C4-2B (cell line): Measurements from ENCODE around the gene THAP8.

Experiments
- H3K27ac ChIP-seq: fragments of 450-650 bp; 2 replicates; pipeline ENCODE4 v1.5.1; 2017
- ZFX ChIP-seq: fragments of 450-650 bp; IDR thresholded peaks from 2 replicates; pipeline ENCODE4 v1.6.1; 2017
- TF ChIP-seq, protein P1 (sequence below): fragments of 450-650 bp; conservative IDR thresholded peaks from 2 replicates; pipeline ENCODE4 v1.5.1; 2017; ENCODE audit warnings: mild to moderate bottlenecking

THAP8 gene

DNA sequence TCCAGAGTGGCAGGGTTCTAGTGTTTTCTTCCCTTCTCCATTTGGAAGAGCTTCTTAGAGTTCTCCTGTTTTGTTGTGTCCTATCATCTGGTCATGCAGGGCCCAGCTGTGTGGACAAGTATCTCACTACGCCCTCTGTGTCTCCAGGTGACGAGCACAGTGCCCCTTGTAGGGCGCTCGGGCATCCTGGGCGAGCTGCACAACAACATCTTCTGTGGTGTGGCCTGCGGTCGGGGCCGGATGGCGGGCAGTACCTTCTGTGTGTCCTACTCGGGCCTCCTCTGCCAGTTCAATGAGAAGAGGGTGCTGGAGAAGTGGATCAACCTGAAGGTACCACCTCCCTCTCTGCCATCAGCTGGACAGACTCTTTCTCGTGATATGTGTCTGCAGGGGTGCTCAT lies 13.6 kb upstream of the THAP8 start:
- H3K27ac ChIP-seq = no peak overlapping the region
- no peak for TF ChIP-seq ZFX
- TF ChIP-seq, protein P1, sequence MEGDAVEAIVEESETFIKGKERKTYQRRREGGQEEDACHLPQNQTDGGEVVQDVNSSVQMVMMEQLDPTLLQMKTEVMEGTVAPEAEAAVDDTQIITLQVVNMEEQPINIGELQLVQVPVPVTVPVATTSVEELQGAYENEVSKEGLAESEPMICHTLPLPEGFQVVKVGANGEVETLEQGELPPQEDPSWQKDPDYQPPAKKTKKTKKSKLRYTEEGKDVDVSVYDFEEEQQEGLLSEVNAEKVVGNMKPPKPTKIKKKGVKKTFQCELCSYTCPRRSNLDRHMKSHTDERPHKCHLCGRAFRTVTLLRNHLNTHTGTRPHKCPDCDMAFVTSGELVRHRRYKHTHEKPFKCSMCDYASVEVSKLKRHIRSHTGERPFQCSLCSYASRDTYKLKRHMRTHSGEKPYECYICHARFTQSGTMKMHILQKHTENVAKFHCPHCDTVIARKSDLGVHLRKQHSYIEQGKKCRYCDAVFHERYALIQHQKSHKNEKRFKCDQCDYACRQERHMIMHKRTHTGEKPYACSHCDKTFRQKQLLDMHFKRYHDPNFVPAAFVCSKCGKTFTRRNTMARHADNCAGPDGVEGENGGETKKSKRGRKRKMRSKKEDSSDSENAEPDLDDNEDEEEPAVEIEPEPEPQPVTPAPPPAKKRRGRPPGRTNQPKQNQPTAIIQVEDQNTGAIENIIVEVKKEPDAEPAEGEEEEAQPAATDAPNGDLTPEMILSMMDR = no peak

GRCh38 chr19:36064826-36065225 lies 10.7 kb upstream of the THAP8 start:
- H3K27ac ChIP-seq = no peak overlapping the region
- TF ChIP-seq, protein P1 = no peak
- TF ChIP-seq ZFX = no peak

GRCh38 chr19:36061367-36061766 lies 7.3 kb upstream of the THAP8 start:
- H3K27ac ChIP-seq = no peak overlapping the region
- no peak for TF ChIP-seq ZFX
- TF ChIP-seq, protein P1 = no peak

- TF ChIP-seq, protein P1 = no peak
- no peak for TF ChIP-seq ZFX
Measured at GRCh38 chr19:36060430-36060829, 6.3 kb upstream of the THAP8 start.

DNA sequence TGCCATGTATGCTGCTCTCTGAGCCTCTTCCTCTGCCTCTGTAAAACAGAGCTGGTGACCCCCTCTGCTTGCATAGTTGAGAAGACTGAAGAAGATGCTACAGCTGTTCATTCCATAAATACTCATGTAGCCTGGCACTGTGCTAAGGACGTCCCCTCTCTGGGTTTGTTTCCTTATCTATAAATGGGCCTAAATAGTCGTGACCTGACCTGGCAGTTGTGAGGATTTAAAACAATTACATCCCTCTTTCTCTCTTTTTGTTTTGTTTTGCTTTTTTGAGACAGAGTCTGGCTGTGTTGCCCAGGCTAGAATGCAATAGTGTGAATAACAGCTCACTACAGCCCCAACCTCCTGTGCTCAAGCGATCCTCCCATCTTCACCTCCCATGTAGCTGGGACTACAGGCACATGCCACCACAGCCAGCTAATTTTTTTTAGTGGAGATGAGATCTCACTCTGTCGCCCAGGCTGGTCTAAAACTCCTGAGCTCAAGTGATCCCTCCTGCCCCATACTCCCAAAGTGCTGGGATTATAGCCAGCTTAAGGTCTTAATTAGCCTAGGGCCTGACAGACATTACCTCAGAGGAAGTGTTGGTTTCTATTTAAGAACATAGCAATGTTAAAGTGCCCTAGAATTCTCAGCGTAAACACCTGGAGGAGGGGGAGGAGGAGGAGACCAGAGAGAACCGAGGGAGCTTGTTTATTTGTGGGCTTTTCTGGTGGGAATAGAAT lies 5.3 kb upstream of the THAP8 start:
- no peak overlapping the region for H3K27ac ChIP-seq
- TF ChIP-seq, protein P1 = no peak
- no peak for TF ChIP-seq ZFX

More at GRCh38 chr19:36060430-36060829, 6.3 kb upstream of the THAP8 start:
- no peak overlapping the region for H3K27ac ChIP-seq

DNA sequence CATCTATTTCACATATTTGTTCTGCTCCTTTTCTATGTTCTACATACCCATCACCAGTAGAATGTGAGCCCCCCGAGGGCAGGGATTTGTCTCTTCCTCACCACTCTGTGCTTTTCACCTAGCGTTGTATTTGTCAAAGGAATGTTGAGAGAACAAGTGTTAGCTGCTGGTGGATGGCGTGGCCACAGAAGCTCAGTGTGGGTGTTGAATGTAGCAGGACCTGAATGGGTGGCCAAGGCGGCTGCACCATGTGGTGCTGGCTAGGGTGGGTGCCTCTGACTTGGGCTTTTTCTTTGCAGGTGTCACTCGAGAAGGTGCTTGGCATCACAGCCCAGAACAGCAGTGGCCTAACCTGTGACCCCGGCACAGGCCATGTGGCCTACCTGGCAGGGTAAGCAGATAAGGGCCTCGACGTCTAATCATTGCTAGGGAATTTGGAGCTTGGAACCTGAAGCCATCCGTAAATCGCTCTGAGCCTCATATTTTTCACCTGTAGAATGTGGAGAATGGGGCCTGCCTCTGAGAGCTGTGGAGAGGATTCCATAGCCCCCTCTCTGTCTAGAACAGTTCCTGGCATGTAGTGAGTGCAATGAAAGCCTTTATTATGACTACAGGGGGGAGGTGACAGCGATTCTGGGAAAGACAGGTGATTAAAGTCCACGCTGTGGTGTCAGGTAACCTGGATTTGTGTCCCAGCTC lies 4.5 kb upstream of the THAP8 start:
- TF ChIP-seq, protein P1 = no peak
- no peak for TF ChIP-seq ZFX
- H3K27ac ChIP-seq = no peak overlapping the region
